ENCODE data around the gene RNF41. TPM values are rescaled to one million over a fixed set of nuclear protein-coding genes. Genes with fewer than 3 reads are reported as not detected.

RNF41 gene
- total and polyA plus RNA-seq, 5 experiments from 2014 or later, result 34.2 to 45.1 (median 35.7) TPM

DNA sequence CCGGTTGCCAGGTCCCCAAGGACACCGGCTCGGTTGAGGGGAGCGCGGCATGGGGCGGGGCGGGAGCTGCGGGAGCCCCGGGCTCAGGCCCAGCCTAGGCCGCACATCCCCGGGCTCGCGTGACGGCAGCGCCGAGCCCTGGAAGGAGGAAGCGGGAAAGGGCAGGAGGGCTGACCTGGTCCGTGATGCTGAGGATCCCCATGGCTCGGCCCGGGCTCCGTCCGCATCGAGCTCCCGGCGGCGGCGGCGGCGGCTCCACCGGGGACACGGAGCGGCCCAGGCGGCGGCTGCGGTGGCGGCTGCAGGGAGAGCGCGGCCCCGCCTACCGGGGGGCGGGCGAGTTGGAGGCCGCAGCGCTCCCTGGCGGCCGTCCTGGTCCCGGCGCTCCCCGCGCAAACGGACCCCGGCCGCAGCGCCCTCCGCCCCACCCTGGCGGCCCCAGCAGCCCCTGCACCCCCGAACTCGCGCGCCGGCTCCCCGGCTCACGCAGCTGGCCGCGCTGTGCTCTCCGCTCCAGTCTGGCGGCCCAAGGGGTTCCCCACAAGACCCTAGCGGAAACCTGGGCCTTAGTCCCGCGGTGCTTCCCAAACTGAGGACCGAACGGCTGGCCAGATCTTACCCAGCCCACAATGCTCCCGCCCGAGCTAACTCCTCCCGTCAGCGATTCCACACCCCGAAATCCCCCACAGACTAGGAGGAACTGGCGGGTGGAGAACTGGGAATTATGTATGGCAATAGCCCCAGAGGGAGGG, 36.5 kb upstream of the RNF41 start, which contains the start of gene ANKRD52:
Gene ANKRD52 (minus strand): TSS at position 317 of the 752 bp plus-strand sequence. CDS start 115 bp downstream, at position 202.
- peaks cover 0 to 28% (median 7%) of the 10 kb centered on the region in 3 donors for H3K36me3 Mint-ChIP-seq
- peak within 1 kb of the TSS; percentile 83 to 96 (median 92) for H3K27ac Mint-ChIP-seq
- peak within 1 kb of the TSS; percentile 87 to 94 (median 92) for H3K4me3 Mint-ChIP-seq
- peak; percentile 94 for ATAC-seq
- DNase-seq, result peak; percentile 64 to 88 (median 81)
- H3K9me3 Mint-ChIP-seq, result no peaks in the 10 kb centered on the region
- peaks cover 21 to 28% (median 25%) of the 10 kb centered on the region in 4 donors for H3K4me1 Mint-ChIP-seq
- no peaks in the 10 kb centered on the region for H3K27me3 Mint-ChIP-seq
- POLR2A ChIA-PET, result interaction anchor here (0.5 to 2.7 kb wide), 21 partner anchors 9 to 328 kb away, joined by 3 to 20 read pairs (median 3); partner anchors contain the start of genes CNPY2, COQ10A, CS and ESYT1

DNA sequence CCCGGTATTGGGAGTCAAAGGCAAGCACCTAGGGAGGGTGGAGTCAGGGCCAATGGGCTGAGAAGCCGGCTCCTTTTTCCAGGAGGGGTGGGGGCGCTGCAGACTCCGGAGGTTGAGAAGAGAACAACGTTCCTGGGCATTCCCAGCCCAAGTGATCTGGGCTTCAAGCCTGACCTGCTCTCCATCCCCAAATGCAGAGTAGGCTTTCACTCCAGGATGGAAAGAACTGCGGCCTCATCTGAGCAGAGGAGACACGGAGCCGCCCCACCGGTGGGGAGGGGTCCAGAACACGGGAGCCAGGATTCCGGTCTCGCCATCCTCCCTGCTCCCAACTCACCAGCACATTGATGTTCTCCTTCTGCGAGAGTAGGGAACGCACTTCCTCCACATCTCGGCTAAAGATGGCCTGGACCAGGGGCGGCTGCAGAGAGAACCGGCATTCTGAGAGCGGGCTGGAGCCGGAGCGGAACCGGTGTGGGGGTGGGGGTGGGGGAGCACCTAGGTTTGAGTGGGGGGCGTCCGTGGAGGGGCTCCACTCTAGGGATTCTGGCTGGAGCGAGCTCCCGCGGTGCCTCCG, 35.9 kb upstream of the RNF41 start:
- POLR2A ChIA-PET, result interaction anchor here (0.5 to 2.7 kb wide), 21 partner anchors 9 to 328 kb away, joined by 3 to 20 read pairs (median 4); partner anchors contain the start of genes CNPY2, COQ10A, CS and ESYT1
- Mint-ChIP-seq H3K4me1 (peaks cover 21 to 28% (median 25%) of the 10 kb centered on the region in 4 donors), H3K27ac (peak overlapping the region; percentile 48 to 93 (median 69)), H3K4me3 (peak overlapping the region; percentile 73 to 92 (median 82)), H3K27me3 (no peaks in the 10 kb centered on the region), H3K9me3 (no peaks in the 10 kb centered on the region), H3K36me3 (peaks cover 0 to 34% (median 10%) of the 10 kb centered on the region in 3 donors)
- DNase-seq, result no peak
- ATAC-seq, result peak; percentile 17 to 23

- H3K27ac Mint-ChIP-seq, result peak overlapping the region; percentile 33 to 93 (median 76)
- H3K36me3 Mint-ChIP-seq, result peaks cover 0 to 39% (median 10%) of the 10 kb centered on the region in 3 donors
- H3K9me3 Mint-ChIP-seq, result no peaks in the 10 kb centered on the region
- H3K27me3 Mint-ChIP-seq, result no peaks in the 10 kb centered on the region
- POLR2A ChIA-PET, result interaction anchor here (0.6 to 2.7 kb wide), 9 partner anchors 10 to 138 kb away, joined by 3 to 20 read pairs (median 5); partner anchors contain the start of genes COQ10A, CS, RNF41 and SMARCC2
- peaks cover 21 to 28% (median 25%) of the 10 kb centered on the region in 4 donors for H3K4me1 Mint-ChIP-seq
- H3K4me3 Mint-ChIP-seq, result peak overlapping the region; percentile 73 to 92 (median 82)
- ATAC-seq (no peak), DNase-seq (no peak)
Observed at GRCh38 chr12:56257071-56257470, 35.3 kb upstream of the RNF41 start.

GRCh38 chr12:56256326-56256960, 34.7 kb upstream of the RNF41 start:
- H3K4me1 Mint-ChIP-seq, result peaks cover 20 to 28% (median 25%) of the 10 kb centered on the region in 4 donors
- H3K27ac Mint-ChIP-seq, result peak overlapping the region; percentile 48 to 93 (median 76)
- DNase-seq (no peak), ATAC-seq (no peak)
- H3K36me3 Mint-ChIP-seq, result peaks cover 0 to 46% (median 10%) of the 10 kb centered on the region in 3 donors
- no peaks in the 10 kb centered on the region for H3K27me3 Mint-ChIP-seq
- H3K9me3 Mint-ChIP-seq, result no peaks in the 10 kb centered on the region
- peak overlapping the region; percentile 73 to 92 (median 82) for H3K4me3 Mint-ChIP-seq
- POLR2A ChIA-PET, result interaction anchor here (0.5 to 2.7 kb wide), 9 partner anchors 10 to 240 kb away, joined by 3 to 20 read pairs (median 5); partner anchors contain the start of genes COQ10A, RNF41, SMARCC2 and STAT2

DNA sequence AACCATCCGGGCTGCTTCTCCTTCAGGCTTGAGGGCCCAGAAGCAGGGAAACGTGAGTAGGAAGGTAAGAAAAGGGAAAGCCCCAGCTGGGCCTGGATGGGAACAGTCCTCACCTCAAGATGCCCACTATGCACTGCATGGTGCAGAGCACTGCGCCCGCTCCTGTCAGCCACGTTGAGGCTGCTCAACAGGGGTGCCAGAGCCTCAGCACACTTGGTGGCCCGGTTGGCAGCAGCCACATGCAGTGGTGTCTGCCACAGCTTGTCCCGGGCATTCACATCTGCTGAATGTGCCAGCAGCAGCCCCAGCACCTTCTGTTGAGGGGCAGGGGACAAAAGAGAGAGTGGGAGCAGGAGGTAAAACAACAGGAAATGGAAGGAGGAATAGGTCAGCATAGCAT, 33.9 kb upstream of the RNF41 start:
- Mint-ChIP-seq H3K9me3 (no peaks in the 10 kb centered on the region), H3K27ac (peak overlapping the region in 3 of 10 donors; percentile 41 to 67 (median 43)), H3K27me3 (no peaks in the 10 kb centered on the region), H3K4me1 (peaks cover 18 to 28% (median 25%) of the 10 kb centered on the region in 4 donors), H3K36me3 (peaks cover 0 to 51% (median 10%) of the 10 kb centered on the region in 3 donors), H3K4me3 (peak overlapping the region in 3 of 10 donors; percentile 7 to 84 (median 26))
- DNase-seq (no peak), ATAC-seq (no peak)
- POLR2A ChIA-PET, result interaction anchor here (0.6 to 1.7 kb wide), 4 partner anchors 11 to 105 kb away, joined by 3 to 9 read pairs (median 6); partner anchors contain the start of genes COQ10A, RNF41 and STAT2

DNA sequence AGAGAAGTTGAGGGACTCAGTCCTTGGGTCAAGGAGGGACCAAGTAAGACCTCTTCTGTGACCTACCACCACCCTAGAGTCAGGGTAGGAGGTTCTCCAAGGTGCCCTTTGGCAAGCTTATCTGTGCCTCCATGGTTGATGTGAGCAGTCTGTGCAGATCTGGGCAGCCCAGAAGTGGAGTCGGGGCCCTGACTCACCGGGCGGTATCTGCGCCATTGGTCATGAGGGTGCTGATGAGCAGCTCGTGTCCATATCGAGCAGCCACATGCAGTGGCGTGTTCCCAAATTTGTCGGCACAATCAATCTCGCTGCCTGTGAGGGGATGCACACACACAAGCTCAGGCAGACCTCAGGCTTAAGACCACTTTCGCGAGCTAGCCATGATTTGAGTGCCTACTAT, 31.4 kb upstream of the RNF41 start:
- POLR2A ChIA-PET, result interaction anchor here (0.6 to 1.3 kb wide), 3 partner anchors 13 to 203 kb away, joined by 3 to 5 read pairs (median 4); partner anchors contain the start of gene RNF41

DNA sequence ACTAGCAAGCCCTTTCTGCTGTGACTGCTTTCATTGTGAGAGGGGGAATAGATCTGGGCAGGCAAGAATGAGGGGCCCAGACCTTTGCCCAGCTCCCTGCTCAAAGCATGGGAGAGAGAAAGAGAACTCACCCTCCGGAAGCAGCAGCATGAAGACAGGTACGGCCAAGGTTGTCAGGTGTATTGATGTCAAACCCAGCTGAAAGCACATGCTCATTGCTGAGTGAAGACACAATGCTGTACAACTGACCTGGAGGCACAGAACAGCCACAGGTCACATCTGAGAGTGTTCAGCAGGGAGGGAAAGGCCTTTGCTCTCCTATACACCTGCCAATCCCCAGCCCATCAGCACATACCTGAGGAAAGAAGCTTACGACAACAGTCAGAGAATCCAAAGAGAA, 30.9 kb upstream of the RNF41 start:
- DNase-seq (no peak), ATAC-seq (no peak)
- H3K27ac Mint-ChIP-seq, result no peak overlapping the region
- POLR2A ChIA-PET, result interaction anchor here (0.6 to 1.3 kb wide), 3 partner anchors 13 to 31 kb away, joined by 3 to 5 read pairs (median 3); partner anchors contain the start of gene RNF41
- H3K4me1 Mint-ChIP-seq, result peaks cover 11 to 21% (median 18%) of the 10 kb centered on the region in 4 donors
- no peaks in the 10 kb centered on the region for H3K27me3 Mint-ChIP-seq
- no peaks in the 10 kb centered on the region for H3K9me3 Mint-ChIP-seq
- H3K36me3 Mint-ChIP-seq, result peaks cover 0 to 67% (median 10%) of the 10 kb centered on the region in 3 donors
- H3K4me3 Mint-ChIP-seq, result no peak overlapping the region

More for the DNA sequence above, 31.4 kb upstream of the RNF41 start:
- Mint-ChIP-seq H3K27me3 (no peaks in the 10 kb centered on the region), H3K9me3 (no peaks in the 10 kb centered on the region), H3K4me3 (no peak overlapping the region), H3K36me3 (peaks cover 0 to 65% (median 10%) of the 10 kb centered on the region in 3 donors), H3K27ac (no peak overlapping the region), H3K4me1 (peaks cover 11 to 21% (median 18%) of the 10 kb centered on the region in 4 donors)
- DNase-seq, result no peak
- no peak for ATAC-seq

DNA sequence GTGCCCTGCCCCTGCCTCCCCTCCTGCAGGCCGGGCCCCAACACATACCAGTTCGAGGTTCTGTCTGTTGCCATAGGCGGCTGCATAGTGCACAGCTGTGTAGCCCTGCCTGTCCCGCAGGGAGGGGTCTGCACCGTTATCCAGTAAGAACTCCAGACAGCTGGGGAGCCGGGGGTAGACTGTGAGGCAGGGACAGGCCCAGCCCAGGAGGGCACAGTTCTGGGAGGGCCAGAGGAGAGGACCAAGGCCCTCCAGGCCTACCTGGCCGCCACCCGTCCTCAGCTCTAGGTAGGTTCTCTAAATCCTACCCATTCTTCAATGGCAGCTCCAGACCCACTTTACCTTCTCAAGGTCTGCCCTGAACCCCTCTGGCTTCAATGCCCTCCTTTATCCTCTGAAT, 27.0 kb upstream of the RNF41 start:
- Mint-ChIP-seq H3K27ac (peak overlapping the region in 3 of 10 donors; percentile 13 to 81 (median 24)), H3K4me3 (no peak overlapping the region), H3K9me3 (no peaks in the 10 kb centered on the region), H3K27me3 (no peaks in the 10 kb centered on the region), H3K36me3 (peaks cover 0 to 79% (median 10%) of the 10 kb centered on the region in 3 donors), H3K4me1 (no peaks in the 10 kb centered on the region)
- ATAC-seq (no peak), DNase-seq (no peak)
- POLR2A ChIA-PET, result interaction anchor here (0.6 kb wide), 1 partner anchor 36 kb away, joined by 4 read pairs; no protein-coding TSS in a partner anchor

- Mint-ChIP-seq H3K27ac (peak overlapping the region in 1 of 10 donors; percentile 63), H3K4me3 (no peak overlapping the region), H3K27me3 (no peaks in the 10 kb centered on the region), H3K36me3 (peaks cover 0 to 79% (median 4%) of the 10 kb centered on the region in 3 donors), H3K9me3 (no peaks in the 10 kb centered on the region), H3K4me1 (no peaks in the 10 kb centered on the region)
- no peak for ATAC-seq
- POLR2A ChIA-PET, result no interaction called here
- DNase-seq, result no peak
Observed at GRCh38 chr12:56247923-56248322, 26.2 kb upstream of the RNF41 start.

GRCh38 chr12:56244494-56244893, 22.8 kb upstream of the RNF41 start:
- ATAC-seq (no peak), DNase-seq (no peak)
- H3K27ac Mint-ChIP-seq, result peak overlapping the region in 1 of 10 donors; percentile 56
- H3K4me3 Mint-ChIP-seq, result no peak overlapping the region
- no peaks in the 10 kb centered on the region for H3K9me3 Mint-ChIP-seq
- peaks cover 0 to 79% (median 4%) of the 10 kb centered on the region in 3 donors for H3K36me3 Mint-ChIP-seq
- H3K4me1 Mint-ChIP-seq, result peaks cover 0 to 4% (median 0%) of the 10 kb centered on the region in 4 donors
- POLR2A ChIA-PET, result no interaction called here
- no peaks in the 10 kb centered on the region for H3K27me3 Mint-ChIP-seq

DNA sequence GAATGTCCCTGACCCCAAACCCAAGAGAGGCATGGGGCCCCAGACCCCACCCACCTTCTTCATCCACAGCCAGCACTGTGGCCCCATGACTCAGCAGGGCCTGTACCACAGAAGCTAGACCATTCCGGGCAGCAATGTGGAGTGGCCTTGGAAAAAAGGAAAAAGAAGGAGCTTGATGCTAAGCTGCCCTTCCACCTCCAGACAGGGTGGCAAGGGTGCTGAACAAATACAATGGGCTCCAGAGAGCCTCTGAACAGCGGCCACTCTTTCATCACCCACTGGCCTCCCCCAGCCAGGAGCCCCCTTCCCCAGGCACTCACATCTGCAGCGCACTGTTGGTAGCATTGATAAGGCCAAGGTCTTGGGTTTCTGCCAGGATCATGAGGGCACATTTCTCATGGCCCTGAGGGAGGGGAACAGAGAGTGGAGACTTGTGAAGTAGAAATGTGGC, 22.0 kb upstream of the RNF41 start:
- Mint-ChIP-seq H3K27me3 (no peaks in the 10 kb centered on the region), H3K27ac (no peak overlapping the region), H3K4me3 (no peak overlapping the region), H3K9me3 (no peaks in the 10 kb centered on the region), H3K4me1 (peaks cover 0 to 5% (median 0%) of the 10 kb centered on the region in 4 donors), H3K36me3 (peaks cover 0 to 74% (median 4%) of the 10 kb centered on the region in 3 donors)
- POLR2A ChIA-PET, result interaction anchor here (0.9 to 1.3 kb wide), 2 partner anchors 14 to 213 kb away, joined by 3 read pairs; partner anchors contain the start of gene ANKRD52
- ATAC-seq, result no peak
- no peak for DNase-seq

Measured in naive thymus-derived CD8-positive, alpha-beta T cell (primary cell).